Esophagus muscularis mucosa (tissue), 4 donors: ENCODE data around the gene S100A1. TPM values are rescaled to one million over a fixed set of nuclear protein-coding genes. Genes with fewer than 3 reads are reported as not detected.

ENCODE experiments used
- DNase-seq: peaks from one replicate; pipeline ENCODE4 v3.0.0-alpha.2; 2017; ENCODE audit errors: extremely low spot score
- H3K27ac ChIP-seq, 4 donors: fragments of 200-600 bp; sonication (generic); replicated peaks in 1 of 4; 1 replicate in 3 of 4; 2 replicates in 1 of 4; pipeline ENCODE4 v1.5.1; 2016 to 2019; ENCODE audit warnings: mild to moderate bottlenecking in 1 of 4
- H3K27me3 ChIP-seq, 4 donors: fragments of 200-600 bp; sonication (generic); one replicate each; pipeline versions ENCODE4 v1.5.1 to v1.6.0; 2016 to 2019
- H3K36me3 ChIP-seq, 4 donors: fragments of 200-600 bp; sonication (generic); one replicate each; pipeline ENCODE4 v1.5.1; 2016 to 2019
- H3K4me1 ChIP-seq, 4 donors: fragments of 200-600 bp; sonication (generic); one replicate each; pipeline ENCODE4 v1.5.1; 2016 to 2019
- H3K4me3 ChIP-seq, 4 donors: fragments of 200-600 bp; sonication (generic); 1 replicate in 2 of 4; 2 replicates in 2 of 4; pipeline ENCODE4 v1.5.1; 2016 to 2019; ENCODE audit warnings: mild to moderate bottlenecking in 4 of 4, moderate library complexity in 1 of 4
- H3K9me3 ChIP-seq, 4 donors: fragments of 200-600 bp; sonication (generic); 1 replicate in 3 of 4; 2 replicates in 1 of 4; pipeline ENCODE4 v1.5.1; 2016 to 2019
- EP300 ChIP-seq: sonication (generic); formaldehyde crosslinking; IDR thresholded peaks from one replicate; pipeline ENCODE4 v1.6.1; 2017; ENCODE audit warnings: antibody characterized with exemption
- POLR2A ChIP-seq: fragments of 450-650 bp; IDR thresholded peaks from one replicate; pipeline ENCODE4 v1.6.1; 2017; ENCODE audit warnings: antibody characterized with exemption, moderate library complexity, mild to moderate bottlenecking, low read depth
- POLR2AphosphoS5 ChIP-seq, 2 donors: sonication (generic); formaldehyde crosslinking; IDR thresholded peaks; one replicate each; pipeline ENCODE4 v1.6.1; 2017; ENCODE audit warnings: antibody characterized with exemption in 2 of 2
- WGBS: methylation state at CpG from one replicate; pipeline ENCODE4 v1.1.5; 2018; 5-methylcytosine and 5-hydroxymethylcytosine counted together
- intact Hi-C: fragments of 100-400 bp; cut with DNase I; formaldehyde crosslinking; loops from one replicate; pipeline ENCODE4 v1.15.1; 2023
- total RNA-seq, 4 donors: library from RNA; depleted of rRNA; stranded (reverse); fragments of >200 nt; gene quantifications; one replicate each; pipeline versions ENCODE4 v1.1.0 to v1.2.1, GENCODE V29; 2016
- TF ChIP-seq, protein P1 (sequence below), 3 experiments: fragments of 200-600 bp in 2 of 3; fragments of 450-650 bp in 1 of 3; sonication (generic) in 2 of 3; IDR thresholded peaks; one replicate each; pipeline ENCODE4 v1.5.1; 2017 to 2019; ENCODE audit warnings: antibody characterized with exemption in 3 of 3, mild to moderate bottlenecking in 2 of 3, moderate library complexity in 1 of 3

The S100A1 gene
- total RNA-seq, 4 donors from 2014 or later, result 4.3 to 17.9 (median 9.2) TPM

DNA sequence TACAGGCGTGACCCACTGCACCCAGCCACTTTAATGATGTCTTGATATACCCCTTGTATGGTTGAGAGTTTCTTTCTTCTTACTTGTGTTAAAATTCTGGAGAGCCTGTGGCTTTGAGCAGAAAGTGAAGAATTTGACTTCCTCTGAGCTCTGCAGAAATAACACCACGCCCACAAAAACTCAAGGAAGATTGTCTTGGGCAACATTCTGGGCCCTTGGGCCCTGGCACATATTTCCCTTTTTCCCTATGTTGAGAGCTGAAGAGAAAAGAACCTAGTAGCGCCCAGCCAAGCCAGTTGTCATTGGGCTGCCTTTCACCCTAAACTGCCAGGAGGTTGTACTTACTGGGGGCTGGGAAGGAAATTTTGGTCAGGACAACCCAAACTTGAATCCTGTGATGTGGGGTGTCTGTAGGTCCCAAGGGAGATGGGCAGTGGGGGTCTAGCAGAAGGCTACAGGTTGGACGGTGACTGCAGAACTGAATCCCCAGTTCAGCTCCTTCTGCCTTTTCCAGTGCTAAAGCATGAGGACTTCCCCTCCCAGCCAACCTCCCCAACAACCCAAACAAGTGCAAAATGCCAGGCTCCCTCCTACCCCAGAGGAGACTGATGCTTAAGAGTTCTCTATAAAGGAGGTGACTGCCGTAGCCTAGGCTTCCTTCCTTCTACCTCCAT, 18.6 kb downstream of the S100A1 start:
- intact Hi-C loops, result no loop called here
- 84% methylated on average over 5 of the region's 5 CpGs for WGBS
- H3K9me3 ChIP-seq, result no peaks in the 10 kb centered on the region
- TF ChIP-seq EP300 (no peak), POLR2A (no peak), POLR2AphosphoS5 (IDR thresholded peaks at IDR 0.05) (no peak)
- TF ChIP-seq, protein P1, sequence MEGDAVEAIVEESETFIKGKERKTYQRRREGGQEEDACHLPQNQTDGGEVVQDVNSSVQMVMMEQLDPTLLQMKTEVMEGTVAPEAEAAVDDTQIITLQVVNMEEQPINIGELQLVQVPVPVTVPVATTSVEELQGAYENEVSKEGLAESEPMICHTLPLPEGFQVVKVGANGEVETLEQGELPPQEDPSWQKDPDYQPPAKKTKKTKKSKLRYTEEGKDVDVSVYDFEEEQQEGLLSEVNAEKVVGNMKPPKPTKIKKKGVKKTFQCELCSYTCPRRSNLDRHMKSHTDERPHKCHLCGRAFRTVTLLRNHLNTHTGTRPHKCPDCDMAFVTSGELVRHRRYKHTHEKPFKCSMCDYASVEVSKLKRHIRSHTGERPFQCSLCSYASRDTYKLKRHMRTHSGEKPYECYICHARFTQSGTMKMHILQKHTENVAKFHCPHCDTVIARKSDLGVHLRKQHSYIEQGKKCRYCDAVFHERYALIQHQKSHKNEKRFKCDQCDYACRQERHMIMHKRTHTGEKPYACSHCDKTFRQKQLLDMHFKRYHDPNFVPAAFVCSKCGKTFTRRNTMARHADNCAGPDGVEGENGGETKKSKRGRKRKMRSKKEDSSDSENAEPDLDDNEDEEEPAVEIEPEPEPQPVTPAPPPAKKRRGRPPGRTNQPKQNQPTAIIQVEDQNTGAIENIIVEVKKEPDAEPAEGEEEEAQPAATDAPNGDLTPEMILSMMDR (IDR thresholded peaks at IDR 0.05), result no peak
- no peak overlapping the region for H3K4me3 ChIP-seq
- no peak for DNase-seq
- H3K4me1 ChIP-seq, result peaks cover 11 to 28% (median 18%) of the 10 kb centered on the region in 4 donors
- H3K36me3 ChIP-seq, result peaks cover 34 to 56% (median 44%) of the 10 kb centered on the region in 4 donors
- no peaks in the 10 kb centered on the region for H3K27me3 ChIP-seq
- H3K27ac ChIP-seq, result peak overlapping the region in 2 of 4 donors; percentile 8 to 19

DNA sequence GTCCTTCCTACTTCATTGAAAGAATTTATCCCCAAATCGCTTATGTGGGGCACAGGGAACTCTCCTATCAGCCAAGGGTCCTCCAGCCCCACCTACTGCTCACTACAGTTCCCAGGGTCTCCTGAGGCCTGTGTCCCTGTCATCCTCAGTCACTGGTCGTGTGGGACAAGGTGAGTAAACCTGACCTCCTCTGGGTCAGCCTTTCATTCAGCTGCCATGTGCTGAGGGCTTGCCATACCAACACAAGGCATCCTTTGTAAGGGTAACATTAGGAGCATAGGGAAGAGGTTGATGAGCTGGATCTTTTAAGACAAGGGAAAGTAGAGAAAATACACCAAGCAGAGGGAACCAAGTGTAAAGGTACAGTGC, 19.1 kb downstream of the S100A1 start:
- WGBS, result 64% methylated on average over 2 of the region's 2 CpGs
- peaks cover 11 to 23% (median 18%) of the 10 kb centered on the region in 4 donors for H3K4me1 ChIP-seq
- H3K36me3 ChIP-seq, result peaks cover 32 to 51% (median 39%) of the 10 kb centered on the region in 4 donors
- DNase-seq, result no peak
- intact Hi-C loops, result no loop called here
- H3K4me3 ChIP-seq, result no peak overlapping the region
- no peaks in the 10 kb centered on the region for H3K9me3 ChIP-seq
- no peak for TF ChIP-seq POLR2A
- peak in 1 of 2 donors; percentile 12 for TF ChIP-seq POLR2AphosphoS5 (IDR thresholded peaks at IDR 0.05)
- H3K27ac ChIP-seq, result peak overlapping the region in 2 of 4 donors; percentile 8 to 19
- H3K27me3 ChIP-seq, result no peaks in the 10 kb centered on the region

DNA sequence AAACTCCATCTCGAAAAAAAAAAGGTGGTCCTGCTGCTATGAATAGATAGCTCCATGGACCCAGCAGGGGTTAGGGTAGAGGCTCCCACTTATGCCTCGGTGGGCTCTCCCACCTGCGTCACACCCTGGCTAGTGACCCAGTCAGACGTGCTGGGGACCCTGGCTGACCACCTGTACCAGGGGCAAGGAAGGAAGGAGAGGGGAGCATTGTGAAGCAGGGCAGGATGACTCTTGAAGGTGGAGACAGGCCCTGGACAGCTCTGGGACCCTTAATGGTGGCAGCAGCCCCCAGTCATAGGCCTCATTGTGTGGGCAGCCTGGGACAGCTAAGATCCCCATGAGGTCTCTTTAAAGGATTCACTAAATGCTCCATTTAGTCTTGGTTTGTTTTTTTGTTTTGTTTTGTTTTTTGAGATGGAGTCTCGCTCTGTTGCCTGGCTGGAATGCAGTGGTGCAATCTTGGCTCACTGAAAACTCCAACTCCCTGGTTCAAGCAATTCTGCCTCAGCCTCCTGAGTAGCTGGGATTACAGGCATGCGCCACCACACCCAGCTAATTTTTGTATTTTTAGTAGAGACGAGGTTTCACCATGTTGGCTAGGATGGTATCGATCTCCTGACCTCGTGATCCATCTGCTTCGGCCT, 19.9 kb downstream of the S100A1 start:
- H3K27ac ChIP-seq, result no peak overlapping the region
- no peak overlapping the region for H3K4me3 ChIP-seq
- no peaks in the 10 kb centered on the region for H3K9me3 ChIP-seq
- WGBS, result 79% methylated on average over 10 of the region's 10 CpGs
- intact Hi-C loops, result no loop called here
- peaks cover 8 to 21% (median 18%) of the 10 kb centered on the region in 4 donors for H3K4me1 ChIP-seq
- peaks cover 24 to 43% (median 31%) of the 10 kb centered on the region in 4 donors for H3K36me3 ChIP-seq
- TF ChIP-seq EP300 (no peak), POLR2AphosphoS5 (IDR thresholded peaks at IDR 0.05) (no peak), POLR2A (no peak)
- TF ChIP-seq, protein P1 (IDR thresholded peaks at IDR 0.05), result no peak
- no peaks in the 10 kb centered on the region for H3K27me3 ChIP-seq
- DNase-seq, result no peak

DNA sequence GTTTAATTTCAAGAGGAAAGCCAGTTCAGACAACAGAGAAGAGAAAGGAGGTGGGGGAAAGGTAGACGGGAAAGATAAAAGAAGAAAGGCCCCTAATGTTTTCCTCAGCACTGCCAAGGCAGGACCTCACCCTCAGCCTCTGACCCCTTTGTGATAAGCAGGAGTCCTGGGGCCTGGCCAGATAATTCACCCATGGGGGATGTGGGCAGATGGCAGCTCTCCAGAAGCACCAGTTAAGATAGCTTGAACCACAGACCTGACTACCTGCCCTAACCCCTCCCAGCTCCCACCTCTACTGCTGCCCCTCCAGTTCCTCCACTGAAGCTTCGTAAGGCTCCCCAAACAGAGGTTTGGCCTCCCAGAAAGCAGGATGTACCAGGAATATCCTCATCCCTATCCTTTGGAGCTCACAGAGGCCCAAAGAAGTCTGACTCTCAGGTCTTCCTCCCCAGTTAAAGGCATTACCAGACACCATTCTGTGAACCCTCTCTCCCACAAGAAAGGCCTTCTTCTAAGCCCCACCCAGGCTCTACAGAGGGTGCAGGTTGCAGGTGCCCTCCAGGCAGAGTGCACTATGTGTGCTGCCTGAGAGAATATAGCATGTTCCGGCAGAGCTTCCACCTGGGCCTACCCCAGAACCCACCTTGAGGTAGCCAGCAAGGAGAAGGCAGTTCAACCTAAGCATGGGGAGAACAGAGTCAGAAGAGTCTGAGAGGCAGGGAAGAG, 21.1 kb downstream of the S100A1 start:
- peaks cover 0 to 21% (median 6%) of the 10 kb centered on the region in 4 donors for H3K4me1 ChIP-seq
- 30% methylated on average over 3 of the region's 3 CpGs for WGBS
- no peaks in the 10 kb centered on the region for H3K9me3 ChIP-seq
- H3K27me3 ChIP-seq, result no peaks in the 10 kb centered on the region
- no peak overlapping the region for H3K4me3 ChIP-seq
- intact Hi-C loops, result no loop called here
- DNase-seq, result no peak
- no peak overlapping the region for H3K27ac ChIP-seq
- H3K36me3 ChIP-seq, result peaks cover 17 to 31% (median 25%) of the 10 kb centered on the region in 4 donors
- TF ChIP-seq EP300, result no peak
- TF ChIP-seq POLR2AphosphoS5 (IDR thresholded peaks at IDR 0.05), result peak in 1 of 2 donors; percentile 13
- TF ChIP-seq POLR2A, result no peak
- TF ChIP-seq, protein P1 (IDR thresholded peaks at IDR 0.05), result no peak

DNA sequence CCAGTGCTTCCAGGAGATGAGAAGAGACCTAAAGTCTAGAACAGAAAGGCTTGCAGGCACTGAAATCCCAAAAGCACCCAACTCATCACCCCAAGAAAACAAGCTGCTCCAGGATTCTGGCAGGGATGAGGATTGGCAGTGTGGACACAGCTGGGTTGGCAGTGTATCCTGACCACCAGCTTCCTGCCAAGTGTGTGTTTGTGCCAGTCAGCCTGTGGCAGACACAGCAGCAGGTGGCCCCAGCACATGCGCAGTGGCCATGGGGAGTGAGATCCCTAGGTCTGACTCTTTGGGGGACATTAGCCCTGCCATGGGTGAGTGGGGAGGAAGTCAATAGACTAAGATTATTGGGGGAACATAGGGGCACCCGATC, 21.6 kb downstream of the S100A1 start:
- Histone ChIP-seq H3K27me3 (no peaks in the 10 kb centered on the region), H3K4me1 (peaks cover 0 to 17% (median 3%) of the 10 kb centered on the region in 4 donors), H3K9me3 (no peaks in the 10 kb centered on the region), H3K27ac (no peak overlapping the region), H3K36me3 (peaks cover 16 to 26% (median 21%) of the 10 kb centered on the region in 4 donors), H3K4me3 (no peak overlapping the region)
- intact Hi-C loops, result loop anchor here (10.0 kb wide), 1 partner anchor 75 kb away; no protein-coding TSS in a partner anchor
- DNase-seq, result no peak
- TF ChIP-seq, protein P1 (IDR thresholded peaks at IDR 0.05), result no peak
- TF ChIP-seq POLR2AphosphoS5 (IDR thresholded peaks at IDR 0.05) (no peak), POLR2A (no peak)
- WGBS, result 83% methylated on average over 2 of the region's 2 CpGs
